Spleen (tissue), 7 donors: ENCODE data around the gene TLK1.

ENCODE experiments used
- POLR2AphosphoS5 ChIP-seq, 3 donors: sonication (generic); formaldehyde crosslinking; IDR thresholded peaks; one replicate each; pipeline ENCODE4 v1.5.1; 2017; ENCODE audit warnings: antibody characterized with exemption in 3 of 3
- TF ChIP-seq, protein P1 (sequence below), 11 experiments: fragments of 200-600 bp in 7 of 11; fragments of 450-650 bp in 4 of 11; sonication (generic) in 4 of 11; IDR thresholded peaks in 8 of 11; conservative IDR thresholded peaks in 3 of 11; 1 replicate in 7 of 11; 2 replicates in 4 of 11; pipeline versions ENCODE4 v1.4.0 to v1.8.0; 2016 to 2021; ENCODE audit warnings: antibody characterized with exemption in 11 of 11, inconsistent platforms in 4 of 11, mild to moderate bottlenecking in 1 of 11
- donor health status: DM: no; HTN: no; CAD: no; lungs with moderate emphysema.
- donor health status: DM: no; HTN: no; CAD: no.
- donor health status: DM: no; HTN: no; CAD: no.

DNA sequence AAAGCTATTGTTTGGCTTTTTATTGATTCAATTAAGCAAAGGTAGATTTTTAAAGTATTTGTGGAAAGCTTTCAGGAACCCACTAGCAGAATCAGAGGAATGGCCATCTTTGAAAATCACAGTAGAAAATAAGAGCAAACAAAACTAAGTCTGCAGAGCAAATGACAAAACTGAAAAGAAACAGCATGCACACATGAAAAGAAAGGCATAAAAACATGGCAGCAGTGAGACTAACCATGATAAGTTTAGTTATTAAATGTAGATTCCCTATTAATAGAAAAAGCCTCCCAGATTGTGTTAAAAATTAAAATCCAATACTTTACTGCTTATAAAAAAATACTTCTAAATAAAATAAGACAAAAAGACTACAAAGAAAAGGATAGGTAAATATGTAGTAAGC is 9.1 kb upstream of the TLK1 start:
- TF ChIP-seq, protein P1, sequence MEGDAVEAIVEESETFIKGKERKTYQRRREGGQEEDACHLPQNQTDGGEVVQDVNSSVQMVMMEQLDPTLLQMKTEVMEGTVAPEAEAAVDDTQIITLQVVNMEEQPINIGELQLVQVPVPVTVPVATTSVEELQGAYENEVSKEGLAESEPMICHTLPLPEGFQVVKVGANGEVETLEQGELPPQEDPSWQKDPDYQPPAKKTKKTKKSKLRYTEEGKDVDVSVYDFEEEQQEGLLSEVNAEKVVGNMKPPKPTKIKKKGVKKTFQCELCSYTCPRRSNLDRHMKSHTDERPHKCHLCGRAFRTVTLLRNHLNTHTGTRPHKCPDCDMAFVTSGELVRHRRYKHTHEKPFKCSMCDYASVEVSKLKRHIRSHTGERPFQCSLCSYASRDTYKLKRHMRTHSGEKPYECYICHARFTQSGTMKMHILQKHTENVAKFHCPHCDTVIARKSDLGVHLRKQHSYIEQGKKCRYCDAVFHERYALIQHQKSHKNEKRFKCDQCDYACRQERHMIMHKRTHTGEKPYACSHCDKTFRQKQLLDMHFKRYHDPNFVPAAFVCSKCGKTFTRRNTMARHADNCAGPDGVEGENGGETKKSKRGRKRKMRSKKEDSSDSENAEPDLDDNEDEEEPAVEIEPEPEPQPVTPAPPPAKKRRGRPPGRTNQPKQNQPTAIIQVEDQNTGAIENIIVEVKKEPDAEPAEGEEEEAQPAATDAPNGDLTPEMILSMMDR (IDR thresholded peaks at IDR 0.05 in 8 of 11, conservative IDR thresholded peaks at IDR 0.05 in 3 of 11), result no peak
- TF ChIP-seq POLR2AphosphoS5 (IDR thresholded peaks at IDR 0.05), result no peak
